ENCODE measurements around the gene SMC1B. TPM values are rescaled to one million over a fixed set of nuclear protein-coding genes. Genes with fewer than 3 reads are reported as not detected.

SMC1B gene
- total and polyA plus RNA-seq, 2 experiments from 2014 or later: 0.10 TPM; not detected in 1

GRCh38 chr22:45316796-45317526 is 96.4 kb downstream of the SMC1B start:
- no peak overlapping the region for H3K4me3 ChIP-seq
- no peaks in the 10 kb centered on the region for H3K9me2 ChIP-seq (replicated peaks; ENCODE audit: insufficient read depth)
- peak overlapping the region; percentile 25 for H3K4me2 ChIP-seq
- no peak for DNase-seq (ENCODE audit: low spot score)
- no peaks in the 10 kb centered on the region for H4K20me1 ChIP-seq (ENCODE audit: insufficient read depth, poor library complexity, severe bottlenecking)
- 87% methylated on average over 9 of the region's 9 CpGs for whole genome bisulfite sequencing (ENCODE audit: low lambda C conversion rate, missing lambda C conversion rate)
- peak overlapping the region; percentile 89 for H3K27ac ChIP-seq
- H3K79me2 ChIP-seq: peaks cover 93% of the 10 kb centered on the region
- no peaks in the 10 kb centered on the region for H3K9me3 ChIP-seq (ENCODE audit: low read depth)
- H2AFZ ChIP-seq: no peak overlapping the region
- peaks cover 48% of the 10 kb centered on the region for H3K4me1 ChIP-seq (ENCODE audit: insufficient read depth)
- no peaks in the 10 kb centered on the region for H3K36me3 ChIP-seq (replicated peaks; ENCODE audit: insufficient read depth, low read depth)
- TF ChIP-seq EZH2phosphoT487 (IDR thresholded peaks at IDR 0.05; ENCODE audit: low read depth, severe bottlenecking, unreplicated experiment) (no peak), EZH2 (IDR thresholded peaks at IDR 0.05; ENCODE audit: borderline replicate concordance) (no peak), CTCF (IDR thresholded peaks at IDR 0.05; ENCODE audit: poor library complexity) (no peak)
- no peaks in the 10 kb centered on the region for H3K27me3 ChIP-seq

GRCh38 chr22:45314786-45315185 is 98.6 kb downstream of the SMC1B start:
- H4K20me1 ChIP-seq (ENCODE audit: insufficient read depth, poor library complexity, severe bottlenecking): no peaks in the 10 kb centered on the region
- no peaks in the 10 kb centered on the region for H3K9me2 ChIP-seq (replicated peaks; ENCODE audit: insufficient read depth)
- TF ChIP-seq EZH2phosphoT487 (IDR thresholded peaks at IDR 0.05; ENCODE audit: low read depth, severe bottlenecking, unreplicated experiment) (no peak), CTCF (IDR thresholded peaks at IDR 0.05; ENCODE audit: poor library complexity) (no peak), EZH2 (IDR thresholded peaks at IDR 0.05; ENCODE audit: borderline replicate concordance) (no peak)
- H3K4me3 ChIP-seq: no peak overlapping the region
- WGBS (ENCODE audit: low lambda C conversion rate, missing lambda C conversion rate): 87% methylated on average over 6 of the region's 6 CpGs
- H3K27ac ChIP-seq: peak overlapping the region; percentile 86
- H3K4me1 ChIP-seq (ENCODE audit: insufficient read depth): peaks cover 51% of the 10 kb centered on the region
- H3K9me3 ChIP-seq (ENCODE audit: low read depth): no peaks in the 10 kb centered on the region
- H3K4me2 ChIP-seq: peak overlapping the region; percentile 73
- no peak overlapping the region for H2AFZ ChIP-seq
- no peak for DNase-seq (ENCODE audit: low spot score)
- H3K27me3 ChIP-seq: no peaks in the 10 kb centered on the region
- H3K36me3 ChIP-seq (replicated peaks; ENCODE audit: insufficient read depth, low read depth): no peaks in the 10 kb centered on the region
- peaks cover 91% of the 10 kb centered on the region for H3K79me2 ChIP-seq

GRCh38 chr22:45314054-45314721 is 99.2 kb downstream of the SMC1B start:
- WGBS (ENCODE audit: low lambda C conversion rate, missing lambda C conversion rate): 31% methylated on average over 8 of the region's 8 CpGs
- H4K20me1 ChIP-seq (ENCODE audit: insufficient read depth, poor library complexity, severe bottlenecking): no peaks in the 10 kb centered on the region
- no peaks in the 10 kb centered on the region for H3K27me3 ChIP-seq
- peaks cover 85% of the 10 kb centered on the region for H3K79me2 ChIP-seq
- TF ChIP-seq EZH2 (IDR thresholded peaks at IDR 0.05; ENCODE audit: borderline replicate concordance) (no peak), CTCF (IDR thresholded peaks at IDR 0.05; ENCODE audit: poor library complexity) (no peak), EZH2phosphoT487 (IDR thresholded peaks at IDR 0.05; ENCODE audit: low read depth, severe bottlenecking, unreplicated experiment) (no peak)
- H3K9me2 ChIP-seq (replicated peaks; ENCODE audit: insufficient read depth): no peaks in the 10 kb centered on the region
- H3K9me3 ChIP-seq (ENCODE audit: low read depth): no peaks in the 10 kb centered on the region
- no peaks in the 10 kb centered on the region for H3K36me3 ChIP-seq (replicated peaks; ENCODE audit: insufficient read depth, low read depth)
- no peak overlapping the region for H2AFZ ChIP-seq
- DNase-seq (ENCODE audit: low spot score): peak; percentile 53
- H3K4me3 ChIP-seq: no peak overlapping the region
- peak overlapping the region; percentile 86 for H3K27ac ChIP-seq
- H3K4me2 ChIP-seq: peak overlapping the region; percentile 73
- peaks cover 47% of the 10 kb centered on the region for H3K4me1 ChIP-seq (ENCODE audit: insufficient read depth)

Data from hepatocyte (in vitro differentiated cells).